Activated naive CD4-positive, alpha-beta T cell treated with Interleukin-2 at 50 U/mL for 16 hours (primary cell): ENCODE results near the gene SIAH3.
A peak's percentile ranks its signal among the peaks of the same experiment; 100 is the strongest.

ENCODE experiments used
- DNase-seq: peaks from one replicate; pipeline ENCODE4 v3.0.0-alpha.2; 2020

Gene SIAH3

DNA sequence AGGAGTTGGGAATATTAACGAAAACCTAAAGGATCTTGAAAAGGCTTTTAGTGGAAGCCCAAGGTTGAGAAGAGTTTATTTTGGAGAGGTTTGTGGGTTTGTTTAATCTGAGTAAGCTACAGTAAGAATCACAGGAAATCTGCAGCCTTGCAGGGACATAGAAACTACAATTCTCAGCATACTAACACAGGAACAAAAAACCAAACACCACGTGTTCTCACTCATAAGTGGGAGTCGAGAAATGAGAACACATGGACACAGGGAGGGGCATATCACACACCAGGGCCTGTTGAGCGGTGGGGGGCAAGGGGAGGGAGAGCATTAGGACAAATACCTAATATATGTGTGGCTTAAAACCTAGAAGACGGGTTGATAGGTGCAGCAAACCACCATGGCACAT, 8.7 kb upstream of the SIAH3 start:
- no peak for DNase-seq

DNA sequence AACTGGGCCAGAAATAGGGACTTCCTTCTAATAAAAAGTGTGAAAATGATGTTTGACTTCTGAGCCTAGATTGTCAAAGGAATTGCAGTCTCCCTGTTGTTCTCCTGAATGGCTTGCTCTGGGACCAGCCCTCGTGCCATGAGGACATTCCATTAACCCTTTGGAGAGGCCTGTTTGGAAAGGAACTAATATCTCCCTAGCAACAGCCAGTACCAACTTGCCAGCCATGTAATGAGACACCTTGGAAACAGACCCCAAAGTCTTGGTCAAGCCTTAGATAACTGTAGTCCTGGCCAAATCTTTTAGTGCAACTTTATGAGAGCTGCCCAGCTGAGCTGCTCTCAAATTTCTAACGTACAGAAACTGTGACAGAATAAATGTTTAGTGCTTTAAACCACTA, 8.2 kb upstream of the SIAH3 start:
- DNase-seq = no peak

DNA sequence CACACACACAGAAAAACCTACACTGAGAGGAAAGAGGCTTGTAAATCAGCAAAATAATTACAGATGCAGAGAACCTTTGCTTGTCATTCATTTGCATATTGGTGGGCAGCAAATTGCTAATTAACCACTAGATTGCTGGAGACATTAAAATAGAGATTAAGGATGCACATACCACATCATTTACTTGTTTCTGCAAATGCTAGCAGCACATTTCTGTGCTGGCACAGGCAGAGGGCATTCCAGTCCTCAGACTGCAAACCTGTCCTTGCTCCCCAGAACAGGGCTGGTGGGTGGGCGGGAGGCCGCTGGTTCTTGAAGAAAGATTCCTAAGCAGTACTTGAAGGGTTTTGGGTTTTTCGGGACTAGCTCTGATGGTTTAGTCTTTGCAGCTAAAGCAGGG, 941 bp upstream of the SIAH3 start:
- no peak for DNase-seq

DNA sequence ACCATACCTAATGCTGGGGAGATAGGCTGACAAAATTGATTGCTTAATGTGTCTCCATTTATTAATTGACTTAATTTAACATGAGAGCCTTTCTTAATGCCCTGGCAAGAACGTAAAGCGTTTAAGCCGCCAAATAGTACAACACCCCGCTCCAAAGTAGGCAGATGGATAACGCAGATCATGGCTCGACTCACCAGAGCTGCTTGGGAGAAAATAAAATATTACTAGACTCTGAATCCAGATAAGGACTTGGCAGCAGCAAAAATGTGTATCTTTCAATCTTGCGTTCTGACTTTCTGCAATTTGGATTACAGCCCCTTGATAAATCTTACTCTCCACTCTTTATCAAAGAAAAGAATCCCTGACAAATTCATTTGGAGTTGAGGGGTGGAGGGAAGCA, 403 bp upstream of the SIAH3 start:
- DNase-seq = no peak

DNA sequence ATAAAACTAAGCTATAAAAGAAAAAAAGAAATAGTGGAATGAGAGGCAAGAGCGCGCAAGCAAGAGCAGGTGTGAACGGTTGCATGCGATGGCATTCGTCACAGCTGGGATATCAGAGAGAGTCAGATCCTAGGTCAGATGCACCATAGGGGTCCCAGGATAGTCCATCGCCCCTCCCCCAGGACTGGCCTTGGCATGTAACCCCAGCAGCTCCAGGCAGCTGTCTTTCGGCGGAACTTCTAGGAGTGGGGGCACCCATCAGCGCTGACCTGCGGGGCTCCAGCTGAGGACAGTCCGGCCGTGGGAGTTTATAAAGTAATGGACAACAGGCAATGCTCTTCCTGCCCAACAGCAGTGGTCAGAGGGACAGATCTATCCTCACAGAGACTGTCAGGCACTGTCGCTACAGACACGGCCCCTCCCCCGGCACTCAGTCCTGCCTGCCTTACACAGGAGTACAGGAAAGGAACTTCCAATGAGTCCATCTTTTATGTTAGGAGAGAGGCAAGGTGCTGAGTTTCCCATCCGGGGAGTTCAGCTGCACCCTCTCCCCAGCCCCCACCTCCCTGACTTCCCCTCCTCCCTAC, 1.4 kb downstream of the SIAH3 start:
- DNase-seq = no peak

DNA sequence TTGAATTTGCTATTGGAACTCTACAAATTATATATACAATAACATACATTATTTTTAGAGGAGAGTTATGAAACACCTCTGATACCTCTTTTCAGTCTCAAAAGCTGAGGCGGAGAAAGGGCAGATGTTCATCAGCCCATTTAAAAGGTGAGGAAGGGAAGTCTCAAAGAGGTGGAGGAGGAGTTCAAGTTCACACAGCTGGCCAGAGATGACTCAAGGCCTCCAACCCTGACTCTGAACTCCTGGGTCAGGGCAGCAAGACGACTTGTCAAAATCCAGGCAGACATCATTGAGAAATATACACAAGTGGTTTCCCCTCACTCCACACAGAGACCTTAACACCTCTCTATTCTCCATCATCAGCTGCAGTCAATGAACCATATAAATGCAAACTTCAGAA, 2.1 kb downstream of the SIAH3 start:
- DNase-seq = no peak

DNA sequence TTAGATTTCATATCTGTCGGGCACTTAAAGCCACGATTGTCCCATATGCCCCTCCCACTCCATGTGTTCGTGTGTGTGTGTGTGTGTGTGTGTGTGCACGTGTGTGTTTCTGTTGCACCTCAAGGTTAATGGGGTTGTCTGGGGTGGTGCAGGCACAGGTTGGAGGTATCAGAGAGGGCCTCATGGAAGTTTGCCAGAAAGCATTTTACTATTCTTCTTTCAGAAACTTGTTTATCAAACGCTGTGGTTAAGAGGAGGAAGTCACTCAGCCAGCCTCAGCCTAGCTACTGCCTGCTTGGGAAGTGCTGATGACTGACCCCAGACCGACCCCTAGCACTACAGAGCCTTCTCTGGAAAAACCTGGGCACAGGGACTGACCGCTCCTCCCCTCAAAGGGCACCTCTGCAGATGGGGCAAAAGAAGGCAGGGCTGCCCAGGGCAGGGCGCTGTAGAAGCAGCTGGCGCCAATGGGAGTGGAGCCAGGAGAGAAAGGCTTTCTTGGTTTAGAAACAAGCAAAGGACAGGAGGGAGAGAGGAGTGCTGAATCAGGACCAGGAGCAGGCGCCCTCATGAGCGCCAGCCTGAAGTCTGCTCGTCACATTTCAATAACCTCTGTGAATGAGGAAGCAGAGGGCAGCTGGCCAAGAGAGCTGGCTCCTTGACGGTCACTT, 3.9 kb downstream of the SIAH3 start:
- DNase-seq = peak; percentile 17

DNA sequence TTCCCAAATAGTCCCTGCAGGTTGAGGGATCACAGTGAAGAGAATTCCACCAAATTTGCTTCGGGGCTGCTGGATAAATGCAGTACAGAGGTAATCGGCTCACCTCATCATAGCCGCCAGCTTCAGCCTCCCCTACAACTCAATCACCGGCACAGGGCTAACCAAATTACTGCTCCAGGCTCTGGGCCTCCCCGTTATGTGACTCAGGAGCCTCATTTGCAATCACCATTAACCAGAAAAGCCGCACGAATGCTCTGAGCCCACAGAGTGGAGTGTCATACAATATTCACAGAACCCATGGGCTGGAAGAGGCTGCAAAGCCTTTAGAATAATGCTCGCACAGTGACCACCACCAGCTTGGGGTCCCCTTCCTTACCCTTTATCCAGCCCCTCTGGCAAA, 4.9 kb downstream of the SIAH3 start:
- DNase-seq = no peak

DNA sequence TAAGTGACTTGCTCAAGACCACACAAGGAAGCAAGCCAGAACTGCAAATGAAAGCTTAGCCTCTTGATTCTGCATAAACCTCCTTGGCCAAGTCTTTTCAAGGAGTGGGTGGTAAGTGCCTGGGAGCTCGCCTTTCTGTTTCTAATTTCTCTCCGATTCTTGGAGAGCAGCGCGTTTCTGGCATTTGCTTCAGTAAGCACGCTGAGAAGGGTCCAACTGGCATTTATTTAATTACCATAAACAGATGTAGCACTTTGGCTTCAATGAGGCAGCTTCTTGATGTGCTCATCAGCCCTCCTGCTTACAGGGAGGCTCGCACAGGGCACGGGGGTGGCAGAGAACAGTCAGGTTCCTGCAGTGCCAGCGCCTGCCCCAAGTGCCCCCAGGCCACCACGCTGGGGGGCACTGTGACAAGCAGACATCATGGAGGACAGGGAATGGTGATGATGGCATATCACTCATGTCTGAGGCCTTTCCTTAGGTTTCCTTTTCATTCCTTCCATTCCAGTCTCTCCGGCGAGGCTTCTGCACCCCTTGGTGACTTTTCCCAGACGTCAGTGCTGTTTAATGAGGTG, 13.3 kb downstream of the SIAH3 start:
- DNase-seq = no peak

DNA sequence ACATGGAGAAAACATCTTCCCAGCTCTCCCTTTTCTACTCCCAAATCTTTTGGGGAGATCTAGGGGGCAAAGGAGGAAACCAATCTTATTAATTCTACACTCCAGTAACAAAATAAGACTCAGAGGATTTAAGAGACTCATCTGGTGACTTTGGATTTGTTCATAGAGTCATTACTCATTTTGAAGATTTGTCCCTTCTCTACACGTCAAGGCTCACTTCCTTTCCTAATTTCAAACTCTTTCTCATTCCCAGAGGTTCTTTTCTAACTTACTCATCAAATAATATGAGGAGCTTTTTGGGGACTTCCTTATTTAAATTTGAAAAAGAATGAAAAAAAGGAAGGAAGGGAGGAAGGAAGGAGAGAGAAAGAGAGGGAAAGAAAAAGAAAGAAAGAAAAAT, 14.4 kb downstream of the SIAH3 start:
- no peak for DNase-seq

DNA sequence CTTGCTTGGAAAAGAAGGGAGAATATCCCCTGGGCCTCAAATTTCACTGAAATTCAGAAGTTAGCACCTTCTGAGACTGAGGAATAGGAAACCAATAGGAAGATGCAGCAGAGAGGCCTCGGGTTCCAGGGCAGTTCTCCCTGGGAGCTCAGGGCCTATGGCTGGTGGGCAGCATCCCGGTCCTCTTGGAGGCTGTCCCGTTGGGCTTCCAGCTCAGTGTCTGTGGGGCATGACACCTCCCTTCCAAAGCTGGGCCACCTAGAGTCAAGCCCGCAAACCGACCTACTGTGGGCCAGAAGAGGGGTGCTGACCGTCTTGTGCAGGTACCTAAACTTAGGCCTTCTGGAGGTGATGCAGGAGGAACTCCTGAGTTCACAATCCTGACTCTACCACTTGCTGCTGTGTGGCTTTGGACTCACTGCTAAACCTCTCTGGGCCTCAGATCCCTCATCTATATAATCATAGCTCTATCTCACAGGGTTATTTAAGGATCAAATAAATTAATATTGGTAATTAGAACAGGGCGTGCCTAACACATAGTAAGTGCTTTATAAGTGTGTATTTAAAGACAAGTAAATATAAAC, 17.1 kb downstream of the SIAH3 start:
- no peak for DNase-seq

DNA sequence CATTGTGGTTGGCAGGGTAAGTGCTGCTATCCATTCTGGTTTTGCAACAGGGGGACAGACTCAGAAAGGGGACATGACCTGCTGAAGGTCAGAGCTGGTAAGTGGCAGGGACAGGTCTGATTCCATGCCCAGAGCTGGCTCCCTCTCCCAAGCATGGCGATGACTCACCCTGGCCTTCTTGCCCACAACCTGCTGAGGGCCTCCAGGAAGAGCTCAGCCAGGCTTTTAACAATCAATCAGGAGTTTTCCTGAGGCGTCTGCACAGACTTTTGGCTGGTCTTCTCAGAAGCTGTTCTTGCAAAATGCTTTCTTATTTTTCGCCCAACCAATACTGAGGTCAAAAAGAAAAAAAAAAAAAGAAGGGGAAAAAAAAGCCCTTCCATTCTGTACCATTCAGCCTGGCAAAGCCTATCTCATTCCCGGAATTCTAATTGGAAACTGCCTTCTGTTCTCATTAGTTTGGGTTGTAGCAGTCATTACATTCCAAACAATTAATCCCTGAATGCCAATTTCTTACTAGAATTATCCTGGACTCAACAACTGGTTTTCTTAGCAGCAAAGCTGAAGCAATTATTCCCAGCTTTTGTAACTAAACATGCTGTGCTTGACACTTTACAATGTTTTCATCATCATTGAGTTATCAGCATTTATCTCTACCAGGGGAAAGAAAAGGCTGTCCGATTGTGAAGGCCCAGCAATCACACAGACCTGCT, 17.7 kb downstream of the SIAH3 start:
- no peak for DNase-seq

DNA sequence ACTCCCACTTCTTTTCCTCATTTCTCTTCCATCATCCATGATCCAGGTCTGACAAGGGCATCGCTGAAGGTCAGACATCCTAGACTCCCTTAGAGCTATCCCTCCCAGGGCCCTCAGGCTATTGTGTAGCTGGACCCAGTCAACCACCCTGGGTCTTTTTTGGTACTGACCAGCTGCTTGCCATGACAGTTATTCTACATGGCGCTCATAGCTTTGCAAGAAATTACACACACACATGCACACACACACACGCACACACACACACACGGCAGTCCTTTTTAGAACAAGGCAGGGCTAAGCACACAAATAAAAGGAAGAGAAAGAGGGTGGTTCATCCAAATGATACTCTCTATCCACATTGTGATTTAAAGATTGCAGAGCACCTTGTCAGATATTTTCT, 18.3 kb downstream of the SIAH3 start:
- no peak for DNase-seq

DNA sequence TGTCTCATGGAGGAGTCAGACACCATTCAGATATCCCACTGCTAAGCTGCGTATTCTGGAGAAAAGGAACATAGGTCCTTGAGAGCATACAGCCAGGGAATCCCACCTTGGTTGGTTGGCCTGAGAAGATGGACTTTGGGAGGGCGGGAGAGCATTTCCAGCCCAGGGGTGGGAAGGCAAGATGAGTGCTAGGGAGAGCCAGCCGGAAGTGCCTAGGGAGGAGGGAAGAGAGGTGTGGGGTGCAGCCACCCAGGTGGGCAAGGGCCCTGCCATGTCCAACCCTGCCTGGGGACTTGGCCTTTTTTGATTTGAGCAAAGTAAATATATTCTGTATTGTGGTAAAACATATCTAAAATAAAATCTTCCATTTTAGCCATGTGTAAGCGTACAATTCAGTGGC, 19.7 kb downstream of the SIAH3 start:
- no peak for DNase-seq

DNA sequence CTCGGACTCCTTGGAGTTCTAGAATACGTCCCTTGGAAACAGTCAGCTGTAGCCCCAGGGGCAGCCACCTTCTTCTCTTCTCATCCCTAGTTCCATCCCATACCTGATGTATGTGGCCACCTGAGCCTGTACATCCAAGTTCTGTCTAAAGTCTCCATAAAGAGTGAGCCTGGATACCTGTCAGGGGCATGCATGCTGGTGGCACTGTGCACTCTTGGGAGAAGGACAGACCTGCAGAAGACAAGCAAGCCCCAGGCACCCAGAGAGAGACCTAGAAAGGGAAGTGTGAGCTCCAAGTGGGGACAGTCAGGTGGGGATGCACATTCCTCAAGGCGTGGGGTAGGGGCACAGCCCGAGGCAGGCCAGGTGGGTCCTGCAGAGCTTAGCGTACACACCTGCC, 21.4 kb downstream of the SIAH3 start:
- no peak for DNase-seq

DNA sequence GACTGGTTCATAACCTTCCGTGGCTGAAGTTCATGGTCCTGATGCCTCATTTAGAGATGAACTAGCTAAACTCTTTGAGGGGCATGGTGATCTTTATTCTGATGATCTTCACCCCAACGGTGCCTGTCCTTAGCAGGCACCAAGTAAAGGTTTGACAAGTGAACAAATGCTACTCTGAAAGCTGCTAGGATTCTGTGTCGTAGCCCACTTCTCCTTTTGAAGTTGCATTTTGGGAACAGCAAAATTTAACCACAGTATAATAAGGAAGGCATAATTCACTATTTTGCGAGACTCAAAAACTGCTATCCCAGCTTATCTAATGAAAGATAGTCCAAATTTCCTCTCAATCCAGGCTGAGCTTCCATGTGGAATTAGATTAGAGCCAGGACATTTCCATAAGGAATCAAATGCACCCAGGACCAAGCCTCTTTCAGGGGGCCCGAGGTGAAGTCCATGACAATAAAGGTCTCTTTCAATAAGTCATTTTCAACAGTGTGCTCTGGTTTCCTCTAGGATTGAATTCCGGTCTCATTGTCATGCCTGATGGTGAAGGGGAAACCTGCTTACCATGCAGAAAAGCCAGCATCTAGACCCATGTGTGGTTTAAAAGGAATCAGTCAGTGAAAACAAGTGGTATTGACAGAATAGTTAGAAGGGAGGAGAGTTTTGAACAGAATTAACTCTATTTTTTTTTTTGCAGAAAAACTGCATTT, 23.1 kb downstream of the SIAH3 start:
- no peak for DNase-seq

DNA sequence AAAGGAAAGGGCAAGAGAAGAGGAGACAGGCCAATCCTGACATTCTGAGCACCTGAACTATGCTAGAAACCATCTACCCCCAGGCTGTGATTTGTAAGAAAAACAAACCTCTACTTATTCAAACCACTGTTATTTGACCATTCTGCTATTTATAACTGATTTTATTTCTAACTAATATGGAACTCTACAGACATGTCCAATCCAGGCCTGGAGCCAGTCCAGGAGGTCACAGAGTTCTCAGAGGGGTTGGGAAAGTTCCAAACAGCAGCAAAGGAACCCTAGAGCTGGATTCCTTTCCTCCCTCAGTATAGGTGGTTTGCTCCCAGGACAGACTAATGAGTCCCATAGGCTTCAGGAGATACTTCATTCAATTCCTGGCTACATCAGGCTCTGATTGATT, 24.2 kb downstream of the SIAH3 start:
- DNase-seq = no peak

DNA sequence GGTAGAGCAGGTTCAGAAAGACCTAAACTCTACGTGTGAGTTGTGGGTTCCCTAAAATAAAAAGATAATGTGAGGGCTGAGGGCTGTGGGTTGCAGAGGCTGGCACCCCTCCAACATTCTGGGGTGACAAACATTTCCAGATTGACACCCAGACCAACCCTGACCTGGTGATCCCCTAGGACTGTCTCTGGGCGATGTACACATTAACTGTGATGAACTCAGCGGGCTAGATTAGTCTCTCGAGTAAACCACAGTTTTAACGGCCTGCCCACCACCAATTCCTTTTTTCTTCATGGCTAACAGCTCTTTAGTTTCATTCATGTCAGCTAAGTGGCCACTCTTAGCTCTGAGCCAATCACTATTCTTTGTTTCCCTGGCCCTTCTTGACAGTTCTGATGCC, 24.8 kb downstream of the SIAH3 start:
- no peak for DNase-seq

DNA sequence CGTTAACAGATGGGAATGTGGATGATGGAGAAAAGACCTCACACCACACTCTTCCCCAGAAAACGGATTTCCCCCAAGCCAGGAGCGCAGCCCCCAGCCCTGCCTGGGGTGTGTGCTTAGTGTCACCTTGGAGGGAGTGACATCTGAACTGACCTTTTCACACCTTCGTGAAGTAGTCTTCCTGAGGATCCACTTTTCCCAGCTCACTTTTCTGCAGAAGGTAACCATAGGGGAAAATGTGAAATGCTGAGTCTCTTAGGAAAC, 26.2 kb downstream of the SIAH3 start:
- no peak for DNase-seq

DNA sequence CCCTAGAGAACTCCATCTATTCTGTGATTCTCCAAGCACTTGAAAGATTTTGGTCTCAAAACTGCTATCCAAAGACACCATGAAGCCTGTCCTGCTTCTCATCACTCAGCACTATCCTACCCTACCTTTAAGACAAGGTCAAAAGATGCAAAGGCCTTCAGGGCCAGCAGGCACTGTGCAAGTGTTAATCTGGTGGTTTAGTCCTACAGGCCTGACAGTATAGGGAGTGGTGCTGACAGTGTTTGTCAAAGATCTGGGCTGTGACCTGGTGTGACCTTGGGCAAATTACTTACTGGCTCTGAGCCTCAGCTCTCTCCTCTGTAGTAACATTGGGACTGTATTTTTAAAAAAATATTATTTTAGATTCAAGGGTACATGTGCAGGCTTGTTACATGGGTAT, 28.0 kb downstream of the SIAH3 start:
- no peak for DNase-seq

DNA sequence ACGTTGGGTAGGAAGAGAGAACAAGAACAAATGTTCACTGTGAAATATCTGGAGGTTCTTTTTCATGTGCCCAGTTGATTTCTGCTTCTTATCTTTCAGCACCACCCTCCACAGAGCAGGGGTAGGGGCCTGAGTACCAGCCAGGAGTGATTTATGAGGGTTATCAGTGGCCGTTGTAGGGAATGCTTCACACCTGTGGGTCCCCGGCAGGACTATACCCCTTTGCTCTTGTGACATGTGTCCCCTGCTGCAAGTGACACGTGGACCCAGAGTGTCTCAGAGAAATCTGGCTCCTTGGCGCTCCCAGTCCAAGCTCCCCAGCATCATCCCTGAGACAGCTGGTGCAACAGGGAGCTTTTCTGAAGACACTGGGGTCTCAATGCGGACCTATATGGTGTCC, 29.7 kb downstream of the SIAH3 start:
- DNase-seq = no peak

DNA sequence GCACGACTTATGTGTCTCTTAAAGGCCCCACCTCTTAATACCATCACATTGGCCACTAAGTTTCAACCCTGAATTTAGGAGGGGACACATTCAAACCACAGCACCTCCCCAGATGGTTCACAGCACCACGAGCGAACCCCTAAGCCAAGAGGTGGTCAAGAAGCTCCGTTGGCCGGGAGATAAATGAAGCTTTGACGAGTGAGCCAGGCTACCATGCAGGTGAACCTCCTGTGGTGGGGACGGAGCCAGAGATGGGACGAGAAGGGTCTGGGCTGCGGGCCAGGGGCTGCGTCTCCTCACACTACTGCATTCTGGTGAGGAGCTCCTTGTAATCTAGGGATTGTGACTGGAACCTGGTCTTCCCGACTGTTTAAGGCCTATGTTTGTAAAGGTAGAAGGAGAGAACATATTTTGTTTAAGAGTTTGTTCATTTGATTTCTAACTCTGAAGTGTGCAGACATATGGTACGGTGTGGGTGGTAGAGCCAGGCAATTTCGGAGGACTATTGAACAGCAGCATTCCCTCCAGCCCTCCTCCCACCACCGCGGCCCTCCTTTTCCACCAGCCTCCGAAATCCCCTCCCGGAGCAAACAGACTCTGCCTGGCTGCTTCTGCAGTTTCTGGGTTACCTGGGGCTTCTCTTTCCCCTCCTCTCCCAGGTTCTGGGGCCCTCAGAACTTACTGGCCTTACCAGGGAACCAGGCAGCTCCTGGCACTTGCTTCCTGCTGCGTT, 31.3 kb downstream of the SIAH3 start:
- DNase-seq = no peak

DNA sequence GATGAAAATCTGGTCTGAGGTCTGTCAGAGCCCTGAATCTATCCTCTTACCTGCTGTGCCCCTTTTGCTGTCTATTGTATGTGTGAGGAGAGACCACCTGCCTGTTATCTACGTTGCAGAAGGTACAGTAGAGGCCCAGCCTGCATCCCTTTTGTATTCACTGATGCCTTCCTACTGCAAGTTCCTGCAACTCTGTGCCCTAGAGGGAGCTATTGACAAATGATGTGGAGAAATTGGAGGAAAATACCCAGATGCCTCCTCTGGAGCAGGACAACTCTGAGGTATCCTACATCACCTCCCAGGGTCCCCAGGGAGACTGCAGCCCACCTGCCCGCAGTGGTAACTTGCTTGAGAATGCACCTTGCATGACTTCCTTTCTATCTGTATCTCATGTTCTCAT, 33.7 kb downstream of the SIAH3 start:
- no peak for DNase-seq
